Measurements from ENCODE around the gene FILIP1L.

Gene FILIP1L

DNA sequence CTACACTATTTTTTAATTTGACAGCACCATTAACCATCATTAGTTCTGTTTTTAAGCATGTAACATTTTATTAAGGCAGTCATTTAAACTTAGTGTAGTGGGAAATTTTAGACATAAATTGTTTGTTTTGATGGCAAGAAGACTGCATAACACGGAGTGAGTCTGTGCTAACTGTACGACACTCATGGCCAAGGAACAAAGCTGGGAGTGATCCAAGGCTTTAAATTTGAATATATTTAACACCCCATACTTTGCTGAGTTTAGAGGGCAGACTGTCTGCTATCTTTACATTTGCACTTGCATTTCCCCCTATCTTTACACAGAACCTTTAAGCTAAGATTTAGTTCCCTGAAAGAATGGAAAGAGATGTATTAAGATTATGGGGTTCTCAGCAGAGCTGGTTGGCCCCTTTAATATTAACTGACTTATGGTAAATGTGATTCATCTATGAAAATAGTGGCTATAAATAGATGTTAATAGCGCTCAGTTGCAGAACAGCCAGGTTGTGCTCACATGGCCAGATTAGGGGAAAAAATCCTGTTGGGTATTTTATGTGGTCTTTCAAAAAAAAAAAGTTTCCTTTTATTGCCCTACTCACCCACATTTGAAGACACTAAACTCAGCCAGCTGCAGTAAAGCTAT is 175.9 kb downstream of the FILIP1L start:
- TF ChIP-seq, protein P1, sequence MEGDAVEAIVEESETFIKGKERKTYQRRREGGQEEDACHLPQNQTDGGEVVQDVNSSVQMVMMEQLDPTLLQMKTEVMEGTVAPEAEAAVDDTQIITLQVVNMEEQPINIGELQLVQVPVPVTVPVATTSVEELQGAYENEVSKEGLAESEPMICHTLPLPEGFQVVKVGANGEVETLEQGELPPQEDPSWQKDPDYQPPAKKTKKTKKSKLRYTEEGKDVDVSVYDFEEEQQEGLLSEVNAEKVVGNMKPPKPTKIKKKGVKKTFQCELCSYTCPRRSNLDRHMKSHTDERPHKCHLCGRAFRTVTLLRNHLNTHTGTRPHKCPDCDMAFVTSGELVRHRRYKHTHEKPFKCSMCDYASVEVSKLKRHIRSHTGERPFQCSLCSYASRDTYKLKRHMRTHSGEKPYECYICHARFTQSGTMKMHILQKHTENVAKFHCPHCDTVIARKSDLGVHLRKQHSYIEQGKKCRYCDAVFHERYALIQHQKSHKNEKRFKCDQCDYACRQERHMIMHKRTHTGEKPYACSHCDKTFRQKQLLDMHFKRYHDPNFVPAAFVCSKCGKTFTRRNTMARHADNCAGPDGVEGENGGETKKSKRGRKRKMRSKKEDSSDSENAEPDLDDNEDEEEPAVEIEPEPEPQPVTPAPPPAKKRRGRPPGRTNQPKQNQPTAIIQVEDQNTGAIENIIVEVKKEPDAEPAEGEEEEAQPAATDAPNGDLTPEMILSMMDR (IDR thresholded peaks at IDR 0.05; ENCODE audit: borderline replicate concordance, control extremely low read depth, extremely low read depth, insufficient read depth, missing control alignments), result no peak
- peak; percentile 50 for DNase-seq (ENCODE audit: low spot score)
- in situ Hi-C loops (cut with MboI; ENCODE audit: low sequenced_read_pairs, unreplicated experiment), result no loop called here

DNA sequence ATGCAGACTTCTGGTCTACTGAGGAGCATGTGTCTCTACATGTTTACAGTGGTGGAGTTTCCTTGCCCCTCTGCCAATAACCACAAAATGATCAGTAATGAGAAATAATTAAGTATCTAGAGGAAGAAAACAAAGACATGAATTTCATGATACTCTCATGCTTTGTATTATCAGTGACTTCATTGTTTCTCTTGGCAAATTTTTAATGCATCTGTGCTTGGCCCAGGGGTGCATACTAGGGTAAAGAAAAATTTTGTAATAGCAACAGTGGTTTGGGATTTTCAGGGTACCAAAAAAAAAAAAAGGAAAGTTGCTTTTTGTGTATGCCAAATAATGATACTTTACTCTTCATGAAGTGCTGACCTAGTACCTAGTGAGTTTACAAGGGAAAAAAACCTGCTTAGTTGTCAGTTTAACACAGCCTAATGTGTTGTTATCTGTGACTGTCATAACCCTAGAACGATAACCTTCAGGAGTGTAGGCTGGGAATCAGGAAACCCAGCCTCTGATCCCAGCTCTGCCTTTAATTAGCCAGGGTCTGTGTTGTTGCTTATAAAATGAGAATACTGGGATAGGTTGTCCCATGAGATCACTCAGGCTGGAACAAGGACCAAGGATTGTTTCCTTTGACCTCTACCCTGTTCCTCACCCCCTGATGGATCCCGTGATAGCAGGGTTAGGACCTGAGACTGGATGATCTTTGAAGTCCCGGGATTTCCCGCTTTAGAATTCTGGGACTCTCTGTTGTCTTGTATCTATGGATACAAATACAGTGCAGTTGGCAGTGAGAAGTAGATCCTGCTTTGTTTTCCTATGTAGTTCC is 179.1 kb downstream of the FILIP1L start:
- DNase-seq (ENCODE audit: low spot score), result no peak
- in situ Hi-C loops (cut with MboI; ENCODE audit: low sequenced_read_pairs, unreplicated experiment), result no loop called here
- TF ChIP-seq, protein P1 (IDR thresholded peaks at IDR 0.05; ENCODE audit: borderline replicate concordance, control extremely low read depth, extremely low read depth, insufficient read depth, missing control alignments), result no peak

DNA sequence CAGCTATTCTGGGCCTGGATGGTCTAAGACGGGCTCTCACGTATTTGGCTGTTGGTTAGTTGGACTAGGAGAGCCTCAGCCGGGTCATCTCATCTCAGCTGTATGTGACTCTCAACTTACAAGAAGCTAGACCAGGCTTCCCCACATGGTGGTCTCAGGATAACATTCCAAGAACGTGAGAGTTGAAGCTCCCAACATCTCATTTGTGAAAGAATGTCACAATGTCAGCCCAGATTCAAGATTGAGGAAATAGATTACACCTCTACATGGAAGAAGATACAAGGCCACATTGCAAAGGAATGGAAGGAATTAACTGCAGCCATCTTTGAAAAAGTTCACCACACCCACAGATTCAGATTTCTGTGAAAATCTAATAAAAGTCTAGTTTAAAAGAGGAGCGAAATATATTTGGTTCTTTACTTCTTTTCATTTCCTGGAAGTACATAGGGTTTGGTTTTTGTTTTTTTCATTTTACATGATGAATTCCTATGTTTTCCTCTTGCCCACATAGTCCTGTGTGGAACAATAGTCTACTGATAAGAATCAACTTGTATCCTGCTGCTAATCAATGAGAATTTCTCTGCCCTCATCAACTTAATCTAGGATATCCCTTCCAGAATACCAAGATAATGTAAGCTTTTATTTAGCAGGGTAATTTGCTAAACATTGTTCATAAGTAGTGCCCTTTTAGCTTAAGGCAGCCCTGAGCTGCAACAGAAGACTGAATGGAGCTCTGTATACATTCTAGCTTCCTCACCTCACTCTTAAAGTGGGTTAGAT is 180.1 kb downstream of the FILIP1L start:
- in situ Hi-C loops (cut with MboI; ENCODE audit: low sequenced_read_pairs, unreplicated experiment), result no loop called here
- no peak for DNase-seq (ENCODE audit: low spot score)
- TF ChIP-seq, protein P1 (IDR thresholded peaks at IDR 0.05; ENCODE audit: borderline replicate concordance, control extremely low read depth, extremely low read depth, insufficient read depth, missing control alignments), result no peak

DNA sequence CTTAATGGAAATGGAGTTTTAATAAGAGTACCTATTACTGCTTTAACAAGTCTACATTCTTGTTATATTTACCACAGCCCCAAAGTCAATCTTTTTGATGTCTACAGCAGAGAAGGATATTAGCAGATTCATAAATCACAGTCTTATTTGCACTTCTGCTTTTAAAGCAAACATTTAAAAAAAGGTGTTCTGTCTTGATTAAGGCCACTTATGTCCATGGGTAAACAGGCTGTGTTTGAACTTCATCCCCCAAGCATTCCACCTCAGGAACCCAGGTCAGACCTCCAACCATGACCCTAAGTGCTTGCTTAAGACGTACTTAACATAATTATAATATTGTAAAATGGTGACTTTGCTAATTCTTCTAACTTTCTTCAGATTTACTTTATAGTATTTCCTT is 183.2 kb downstream of the FILIP1L start:
- in situ Hi-C loops (cut with MboI; ENCODE audit: low sequenced_read_pairs, unreplicated experiment), result no loop called here
- TF ChIP-seq, protein P1 (IDR thresholded peaks at IDR 0.05; ENCODE audit: borderline replicate concordance, control extremely low read depth, extremely low read depth, insufficient read depth, missing control alignments), result no peak

DNA sequence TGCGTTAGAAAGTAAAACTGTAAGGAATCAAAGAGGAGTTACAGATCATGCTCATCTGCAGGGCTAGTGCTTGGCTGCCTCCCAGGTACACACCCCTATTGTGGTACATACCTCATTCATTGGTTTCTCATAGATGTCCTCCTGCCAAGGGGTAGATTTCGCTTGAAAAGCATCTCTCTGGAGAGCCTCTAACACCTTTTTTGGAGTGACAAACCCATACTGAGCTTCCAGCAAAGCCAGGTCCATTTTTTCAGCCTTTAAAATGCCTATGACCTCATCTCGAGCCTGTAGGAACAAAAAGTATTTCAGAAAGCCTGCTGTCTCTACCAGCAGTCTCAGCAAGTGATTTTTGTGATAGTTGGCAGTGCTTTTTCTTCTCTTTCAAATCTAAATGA is 184.6 kb downstream of the FILIP1L start:
- in situ Hi-C loops (cut with MboI; ENCODE audit: low sequenced_read_pairs, unreplicated experiment), result no loop called here
- no peak for DNase-seq (ENCODE audit: low spot score)
- TF ChIP-seq, protein P1 (IDR thresholded peaks at IDR 0.05; ENCODE audit: borderline replicate concordance, control extremely low read depth, extremely low read depth, insufficient read depth, missing control alignments), result no peak

More for the DNA sequence above, 183.2 kb downstream of the FILIP1L start:
- no peak for DNase-seq (ENCODE audit: low spot score)
